Stimulated activated naive CD4-positive, alpha-beta T cell (primary cell): Measurements from ENCODE around the gene HOXA6.

Experiments
- DNase-seq, 6 experiments: peaks; one replicate each; lab custom pipeline; 2025; lab: John Stamatoyannopoulos, UW

HOXA6 gene

GRCh38 chr7:27137640-27138315 is 9.8 kb downstream of the HOXA6 start:
- DNase-seq: no peak

- no peak for DNase-seq
Measured at GRCh38 chr7:27134392-27134791, 13.2 kb downstream of the HOXA6 start.

- no peak for DNase-seq
Measured at GRCh38 chr7:27133409-27134231, 14.0 kb downstream of the HOXA6 start.

GRCh38 chr7:27132978-27133377 is 14.6 kb downstream of the HOXA6 start:
- DNase-seq: no peak

DNA sequence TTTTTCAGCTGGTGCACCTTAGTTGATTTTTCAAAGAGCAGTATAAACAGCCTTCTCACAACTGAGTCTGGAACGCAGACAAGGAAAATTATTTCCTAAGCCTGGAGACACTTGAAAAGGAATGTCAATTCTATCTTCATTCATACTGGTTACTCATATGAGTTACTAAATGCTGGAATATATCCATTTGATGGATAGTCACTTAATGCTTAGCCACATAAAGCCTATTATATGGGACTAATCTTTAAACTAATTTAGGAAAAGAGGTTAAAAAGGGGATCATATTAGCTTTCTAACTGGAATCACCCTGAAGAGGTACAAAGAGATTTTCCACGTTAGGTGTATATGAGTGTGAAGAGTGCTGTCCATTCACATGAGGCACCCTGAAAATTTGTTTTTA is 15.4 kb downstream of the HOXA6 start:
- DNase-seq: no peak

GRCh38 chr7:27131390-27131819 is 16.2 kb downstream of the HOXA6 start:
- no peak for DNase-seq

- DNase-seq: peak; percentile 20 to 84 (median 74)
Measured at GRCh38 chr7:27130540-27131389, 16.8 kb downstream of the HOXA6 start, which contains the start of gene HOXA4. Gene HOXA4 (minus strand): TSS chr7:27130757. CDS start chr7:27130733, 24 bp downstream.

GRCh38 chr7:27129729-27130539 is 17.6 kb downstream of the HOXA6 start:
- DNase-seq: peak in 2 of 6 experiments; percentile 15 to 29

GRCh38 chr7:27128776-27129728 is 18.5 kb downstream of the HOXA6 start:
- no peak for DNase-seq

GRCh38 chr7:27128034-27128433 is 19.5 kb downstream of the HOXA6 start:
- no peak for DNase-seq

- no peak for DNase-seq
Measured at GRCh38 chr7:27126596-27127327, 20.8 kb downstream of the HOXA6 start.

- no peak for DNase-seq
Measured at GRCh38 chr7:27125986-27126394, 21.6 kb downstream of the HOXA6 start.

- DNase-seq: no peak
Measured at GRCh38 chr7:27124902-27125689, 22.5 kb downstream of the HOXA6 start.

DNA sequence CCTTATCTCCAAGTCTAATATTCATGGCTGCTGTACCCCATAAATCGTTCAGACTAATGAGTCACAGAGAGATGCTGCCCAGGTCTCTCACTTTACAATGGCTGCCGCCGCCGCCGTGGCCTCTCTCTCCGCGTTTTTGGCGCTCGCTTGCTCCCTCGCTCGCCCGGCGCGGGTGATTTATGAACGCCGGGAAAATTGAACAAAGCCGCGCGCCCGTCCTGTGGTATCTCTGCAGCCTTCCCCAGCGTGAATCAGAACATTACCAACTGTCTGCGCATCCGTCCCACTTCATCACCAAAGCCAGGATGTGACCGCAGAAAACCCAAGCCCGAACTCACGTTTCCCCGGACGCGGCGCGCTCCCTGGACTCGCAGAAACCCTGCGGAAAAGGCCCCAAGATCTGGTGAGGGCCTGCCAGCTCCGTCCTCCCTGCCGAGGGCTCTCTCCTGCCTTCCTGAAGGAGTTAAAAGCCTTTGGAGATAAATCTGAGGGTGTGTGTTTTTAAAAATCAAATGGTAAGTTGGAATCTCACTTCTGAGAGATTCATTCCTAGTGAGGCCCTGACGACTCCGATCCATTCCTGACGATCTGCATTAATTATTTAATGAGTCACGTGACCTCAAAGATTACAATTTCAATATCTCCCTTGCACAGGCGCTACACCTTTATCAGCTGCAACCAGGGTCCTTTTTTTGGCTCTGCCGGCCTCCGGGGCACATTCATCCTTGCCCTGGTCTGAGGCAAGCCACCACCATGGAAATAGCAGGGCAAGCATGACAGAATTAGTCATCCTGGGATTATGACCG is 23.3 kb downstream of the HOXA6 start:
- DNase-seq: no peak

- DNase-seq: no peak
Measured at GRCh38 chr7:27123477-27124053, 24.0 kb downstream of the HOXA6 start.

GRCh38 chr7:27123007-27123476 is 24.5 kb downstream of the HOXA6 start:
- DNase-seq: no peak
